Stomach (tissue), 4 donors: ENCODE measurements around the gene FANCC.

ENCODE experiments used
- CTCF ChIP-seq, 7 experiments: fragments of 450-650 bp in 4 of 7; fragments of 200-600 bp in 3 of 7; sonication (generic) in 3 of 7; IDR thresholded peaks; one replicate each; pipeline ENCODE4 v1.5.1; 2016 to 2019; ENCODE audit warnings: antibody characterized with exemption in 7 of 7, control low read depth in 2 of 7, mild to moderate bottlenecking in 1 of 7
- EP300 ChIP-seq: sonication (generic); formaldehyde crosslinking; IDR thresholded peaks from one replicate; pipeline ENCODE4 v1.6.1; 2017; ENCODE audit warnings: antibody characterized with exemption

GRCh38 chr9:95193067-95193466 lies 124.4 kb downstream of the FANCC start:
- TF ChIP-seq CTCF (IDR thresholded peaks at IDR 0.05), result no peak
- no peak for TF ChIP-seq EP300
